GM12874 (cell line): Measurements from ENCODE around the gene TMSB10.

Experiments used
- CTCF ChIP-seq: IDR thresholded peaks from 2 replicates; pipeline ENCODE4 v1.5.1; 2011; ENCODE audit warnings: low read depth, mild to moderate bottlenecking, control low read depth, low read length, moderate library complexity; ENCODE audit not compliant: insufficient read depth

TMSB10 gene

GRCh38 chr2:84908948-84909713 lies 3.7 kb downstream of the TMSB10 start:
- TF ChIP-seq CTCF: no peak

DNA sequence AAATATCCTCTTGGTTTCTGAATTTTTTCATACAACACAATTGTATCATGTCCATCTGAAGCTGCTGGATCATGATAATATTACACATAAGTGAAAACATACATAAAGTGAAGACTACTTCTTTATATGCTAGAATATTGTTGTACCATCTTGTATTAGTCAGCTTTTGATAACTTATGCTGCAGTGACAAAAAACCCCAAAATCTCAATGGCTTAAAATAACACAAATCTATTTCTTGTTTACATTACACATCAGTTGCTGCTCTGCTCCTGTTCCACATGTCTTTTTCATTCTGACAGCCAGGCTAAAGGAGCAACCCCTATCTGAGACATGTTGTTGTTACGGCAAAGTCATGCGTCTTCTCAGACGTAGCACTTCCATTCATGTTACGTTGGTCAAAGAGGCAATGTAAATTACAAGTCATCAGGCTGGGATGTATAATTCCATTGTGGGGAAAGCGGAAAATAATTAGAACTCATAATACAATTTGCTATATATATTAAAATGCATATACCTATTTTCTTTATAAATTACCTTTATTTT lies 5.8 kb downstream of the TMSB10 start:
- TF ChIP-seq CTCF: no peak

GRCh38 chr2:84912984-84913383 lies 7.5 kb downstream of the TMSB10 start:
- TF ChIP-seq CTCF: no peak

GRCh38 chr2:84914334-84914733 lies 8.9 kb downstream of the TMSB10 start:
- TF ChIP-seq CTCF: no peak

DNA sequence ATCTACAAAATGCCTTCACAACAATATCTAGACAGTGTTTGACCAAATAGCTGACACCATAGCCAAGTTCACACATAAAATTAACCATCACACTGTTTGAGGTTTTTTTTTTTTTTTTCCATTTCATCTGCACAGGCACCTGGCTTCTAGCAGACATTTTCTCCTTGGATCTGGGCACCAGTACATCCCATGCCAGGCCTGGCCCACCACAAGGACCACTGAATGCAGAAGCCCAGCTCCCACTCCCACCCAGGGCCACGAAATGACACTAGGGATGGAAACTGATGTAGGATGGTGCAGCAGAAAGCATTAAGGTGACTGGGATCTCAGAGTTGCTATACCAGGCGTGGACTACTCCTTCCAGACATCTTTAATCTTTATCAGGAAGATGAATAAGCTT lies 13.0 kb downstream of the TMSB10 start:
- no peak for TF ChIP-seq CTCF

GRCh38 chr2:84919885-84920580 lies 14.6 kb downstream of the TMSB10 start:
- no peak for TF ChIP-seq CTCF

DNA sequence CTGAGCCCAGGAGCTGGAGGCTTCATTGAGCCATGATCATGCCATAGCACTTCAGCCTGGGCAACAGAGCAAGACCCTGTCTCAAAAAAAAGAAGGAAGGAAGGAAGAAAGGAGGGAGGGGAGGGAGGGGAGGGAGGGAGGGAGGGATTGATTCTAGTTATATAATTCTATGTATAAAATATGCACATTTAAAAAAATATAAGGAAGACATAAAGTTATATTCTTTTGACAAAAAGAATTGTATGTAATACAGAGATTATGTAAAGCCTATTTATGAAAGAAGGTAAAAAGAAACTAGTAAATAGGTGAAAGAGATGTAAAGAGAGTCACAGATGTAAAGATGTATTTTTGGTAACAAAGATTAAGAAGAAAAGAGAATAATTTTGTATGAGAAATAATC lies 17.6 kb downstream of the TMSB10 start:
- TF ChIP-seq CTCF: no peak
